OCI-LY1 (cell line): ENCODE measurements around the gene TRIM66.

Experiments used
- CTCF ChIP-seq: fragments of 200-600 bp; sonication (generic), shearing (Covaris generic); IDR thresholded peaks from 2 replicates; pipeline ENCODE4 v1.5.1; 2017; ENCODE audit warnings: mild to moderate bottlenecking, antibody characterized with exemption, low read length, moderate library complexity, mixed read lengths
- EZH2 ChIP-seq: fragments of 200-600 bp; sonication (generic), shearing (Covaris generic); IDR thresholded peaks from 2 replicates; pipeline ENCODE4 v1.8.0; 2017; ENCODE audit warnings: borderline replicate concordance, mixed run types, mild to moderate bottlenecking, antibody characterized with exemption, low read length, moderate library complexity, mixed read lengths

GRCh38 chr11:8597182-8597581, 85.3 kb downstream of the TRIM66 start:
- TF ChIP-seq CTCF (no peak), EZH2 (no peak)
